Measurements from ENCODE around the gene OR52E8. TPM values are rescaled to one million over a fixed set of nuclear protein-coding genes. Genes with fewer than 3 reads are reported as not detected.

Gene OR52E8
- total RNA-seq, 1 experiment from 2014 or later: not detected

GRCh38 chr11:5809122-5809519 lies 48.4 kb downstream of the OR52E8 start:
- H3K27me3 Mint-ChIP-seq (ENCODE audit: insufficient read depth, unreplicated experiment): peaks cover 79% of the 10 kb centered on the region
- no peaks in the 10 kb centered on the region for H3K9me3 Mint-ChIP-seq (ENCODE audit: unreplicated experiment)
- POLR2A ChIA-PET: interaction anchor here (0.7 kb wide), 1 partner anchor 525 kb away, joined by 3 read pairs; no protein-coding TSS in a partner anchor
- CTCF ChIA-PET: interaction anchor here (0.5 to 2.0 kb wide), 17 partner anchors 16 to 1172 kb away, joined by 3 to 10 read pairs (median 3); partner anchors contain the start of gene OR51D1
- H3K27ac Mint-ChIP-seq (ENCODE audit: low read depth, unreplicated experiment): no peak overlapping the region
- no peaks in the 10 kb centered on the region for H3K36me3 Mint-ChIP-seq (ENCODE audit: insufficient read depth, unreplicated experiment)
- H3K4me1 Mint-ChIP-seq (ENCODE audit: insufficient read depth, unreplicated experiment): peaks cover 13% of the 10 kb centered on the region
- DNase-seq (ENCODE audit: unreplicated experiment): peak; percentile 9
- H3K4me3 Mint-ChIP-seq (ENCODE audit: unreplicated experiment): peak overlapping the region; percentile 74
- intact Hi-C loops (cut with micrococcal nuclease): loop anchor here (2.0 to 5.0 kb wide), 3 partner anchors 124 to 1182 kb away; partner anchors contain the start of gene TRIM5
- BruUV-seq (replicated peaks): no TSS peak
- no peak for TF ChIP-seq CTCF (IDR thresholded peaks at IDR 0.05; ENCODE audit: unreplicated experiment)

- TF ChIP-seq CTCF (IDR thresholded peaks at IDR 0.05; ENCODE audit: unreplicated experiment): peak; percentile 72
- H3K9me3 Mint-ChIP-seq (ENCODE audit: unreplicated experiment): no peaks in the 10 kb centered on the region
- peaks cover 79% of the 10 kb centered on the region for H3K27me3 Mint-ChIP-seq (ENCODE audit: insufficient read depth, unreplicated experiment)
- H3K4me1 Mint-ChIP-seq (ENCODE audit: insufficient read depth, unreplicated experiment): peaks cover 13% of the 10 kb centered on the region
- ChIA-PET CTCF (interaction anchor here (0.6 to 2.0 kb wide), 7 partner anchors 21 to 1171 kb away, joined by 3 to 10 read pairs (median 3); partner anchors contain the start of gene OR51D1), POLR2A (no interaction called here)
- peak; percentile 74 for DNase-seq (ENCODE audit: unreplicated experiment)
- no peak within 1 kb of the TSS for H3K27ac Mint-ChIP-seq (ENCODE audit: low read depth, unreplicated experiment)
- BruUV-seq (replicated peaks): no TSS peak
- no peaks in the 10 kb centered on the region for H3K36me3 Mint-ChIP-seq (ENCODE audit: insufficient read depth, unreplicated experiment)
- intact Hi-C loops (cut with micrococcal nuclease): loop anchor here (1.0 to 5.0 kb wide), 8 partner anchors 124 to 1181 kb away; partner anchors contain the start of gene TRIM5
- peak within 1 kb of the TSS; percentile 74 for H3K4me3 Mint-ChIP-seq (ENCODE audit: unreplicated experiment)
Observed at GRCh38 chr11:5808500-5809121, 48.9 kb downstream of the OR52E8 start, which contains the start of gene OR52N2. OR52N2 (plus strand) TSS chr11:5808924; CDS start chr11:5820336, 11,412 bp downstream.

DNA sequence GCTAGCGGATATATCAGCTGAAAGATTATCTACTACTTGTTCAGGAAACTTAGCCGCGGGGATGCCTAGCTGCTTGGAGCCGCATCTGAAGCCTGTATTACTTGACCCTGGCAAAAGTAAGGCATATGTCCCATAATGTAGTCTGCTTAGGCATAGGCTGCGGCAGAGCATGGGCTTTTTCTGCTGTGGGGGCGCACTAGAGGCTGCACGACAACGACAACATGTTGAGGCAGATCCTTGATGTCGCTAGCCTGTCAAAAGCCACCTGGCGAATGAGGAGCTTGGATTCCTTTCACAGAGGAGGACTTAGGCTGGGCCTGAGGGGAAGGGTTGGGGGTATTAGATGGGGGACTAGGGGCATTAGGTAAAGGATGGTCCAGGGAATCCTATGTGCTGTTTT lies 49.9 kb downstream of the OR52E8 start:
- no peak for DNase-seq (ENCODE audit: unreplicated experiment)
- no peaks in the 10 kb centered on the region for H3K9me3 Mint-ChIP-seq (ENCODE audit: unreplicated experiment)
- H3K4me1 Mint-ChIP-seq (ENCODE audit: insufficient read depth, unreplicated experiment): peaks cover 13% of the 10 kb centered on the region
- ChIA-PET POLR2A (no interaction called here), CTCF (interaction anchor here (0.6 to 2.2 kb wide), 14 partner anchors 14 to 1171 kb away, joined by 3 to 9 read pairs (median 3); partner anchors contain the start of genes OR51D1 and TRIM5)
- TF ChIP-seq CTCF (IDR thresholded peaks at IDR 0.05; ENCODE audit: unreplicated experiment): no peak
- no peak overlapping the region for H3K4me3 Mint-ChIP-seq (ENCODE audit: unreplicated experiment)
- no peaks in the 10 kb centered on the region for H3K36me3 Mint-ChIP-seq (ENCODE audit: insufficient read depth, unreplicated experiment)
- no peak overlapping the region for H3K27ac Mint-ChIP-seq (ENCODE audit: low read depth, unreplicated experiment)
- intact Hi-C loops (cut with micrococcal nuclease): loop anchor here (5.0 kb wide), 1 partner anchor 1180 kb away; no protein-coding TSS in a partner anchor
- no TSS peak for BruUV-seq (replicated peaks)
- H3K27me3 Mint-ChIP-seq (ENCODE audit: insufficient read depth, unreplicated experiment): peaks cover 79% of the 10 kb centered on the region

Other genes with a start within 250 kb of the OR52E8 start
- 0.96 and 2.1 TPM in 2 replicates for gene TRIM34, start 232.7 kb downstream of the OR52E8 start, total RNA-seq (2022)
- 27.9 and 28.6 TPM in 2 replicates for gene TRIM5, start 172.6 kb downstream of the OR52E8 start, total RNA-seq (2022)
- gene TRIM22, start 167.9 kb downstream of the OR52E8 start, total RNA-seq (2022): 24.1 and 26.0 TPM in 2 replicates
- gene OR56B1, start 121.2 kb downstream of the OR52E8 start, total RNA-seq (2022): not detected in 2 replicates
- not detected in 2 replicates for gene OR52N4, start 103.4 kb downstream of the OR52E8 start, total RNA-seq (2022)
- not detected in 2 replicates for gene OR52N5, start 74.3 kb downstream of the OR52E8 start, total RNA-seq (2022)
- not detected in 2 replicates for gene OR52N1, start 66.4 kb downstream of the OR52E8 start, total RNA-seq (2022)
- not detected in 2 replicates for gene OR52N2, start 48.8 kb downstream of the OR52E8 start, total RNA-seq (2022)
- gene OR52E6, start 15.8 kb downstream of the OR52E8 start, total RNA-seq (2022): not detected in 2 replicates
- gene OR52E4, start 22.9 kb upstream of the OR52E8 start, total RNA-seq (2022): not detected in 2 replicates
- not detected in 2 replicates for gene OR52E5, start 35.5 kb upstream of the OR52E8 start, total RNA-seq (2022)
- gene OR56A3, start 84.6 kb upstream of the OR52E8 start, total RNA-seq (2022): not detected in 2 replicates
- not detected in 2 replicates for gene OR56A5, start 110.8 kb upstream of the OR52E8 start, total RNA-seq (2022)
- gene OR52L1, start 129.3 kb upstream of the OR52E8 start, total RNA-seq (2022): not detected in 2 replicates
- not detected in 2 replicates for gene OR56A4, start 149.3 kb upstream of the OR52E8 start, total RNA-seq (2022)
- not detected in 2 replicates for gene OR56A1, start 173.1 kb upstream of the OR52E8 start, total RNA-seq (2022)
- not detected in 2 replicates for gene OR56B4, start 250.0 kb upstream of the OR52E8 start, total RNA-seq (2022)